Measurements from ENCODE around the gene TOP1. TPM values are rescaled to one million over a fixed set of nuclear protein-coding genes. Genes with fewer than 3 reads are reported as not detected.

The TOP1 gene
- total RNA-seq, 2 experiments from 2014 or later, result 37.6 to 41.7 TPM

GRCh38 chr20:41151134-41151869, 122.7 kb downstream of the TOP1 start:
- H3K27ac ChIP-seq (ENCODE audit: low read depth in 1 of 2, low read length in 2 of 2), result peak overlapping the region; percentile 56 to 77
- Mint-ChIP-seq H3K27me3 (no peaks in the 10 kb centered on the region), H3K9me3 (no peaks in the 10 kb centered on the region), H3K4me3 (peak overlapping the region; percentile 74), H3K4me1 (ENCODE audit: low read depth) (peaks cover 93% of the 10 kb centered on the region), H3K36me3 (ENCODE audit: low read depth) (peaks cover 24% of the 10 kb centered on the region), H3K27ac (peak overlapping the region; percentile 96)
- peaks cover 15% of the 10 kb centered on the region for H3K36me3 ChIP-seq (ENCODE audit: insufficient read depth, low read length)
- H3K4me3 ChIP-seq (ENCODE audit: low read length), result no peak overlapping the region
- no peaks in the 10 kb centered on the region for H3K27me3 ChIP-seq (ENCODE audit: control insufficient read depth in 1 of 2, insufficient read depth in 2 of 2, low read length in 2 of 2)
- POLR2A ChIA-PET, result interaction anchor here (0.6 to 5.4 kb wide), 2 partner anchors 11 to 542 kb away, joined by 3 to 99 read pairs; partner anchors contain the start of gene PLCG1
- intact Hi-C loops (cut with DNase I, micrococcal nuclease), result no loop called here
- ATAC-seq (ENCODE audit: poor library complexity), result no peak
- no peak for DNase-seq
- H3K4me1 ChIP-seq (ENCODE audit: insufficient read depth, low read length), result peaks cover 100% of the 10 kb centered on the region
- H3K9me3 ChIP-seq (ENCODE audit: control insufficient read depth in 1 of 2, insufficient read depth in 1 of 2, low read length in 2 of 2), result no peaks in the 10 kb centered on the region
- no peak for TF ChIP-seq CTCF (IDR thresholded peaks at IDR 0.05)
- CTCF ChIA-PET, result interaction anchor here (1.0 to 2.5 kb wide), 6 partner anchors 8 to 81 kb away, joined by 3 to 9 read pairs (median 4); no protein-coding TSS in a partner anchor

DNA sequence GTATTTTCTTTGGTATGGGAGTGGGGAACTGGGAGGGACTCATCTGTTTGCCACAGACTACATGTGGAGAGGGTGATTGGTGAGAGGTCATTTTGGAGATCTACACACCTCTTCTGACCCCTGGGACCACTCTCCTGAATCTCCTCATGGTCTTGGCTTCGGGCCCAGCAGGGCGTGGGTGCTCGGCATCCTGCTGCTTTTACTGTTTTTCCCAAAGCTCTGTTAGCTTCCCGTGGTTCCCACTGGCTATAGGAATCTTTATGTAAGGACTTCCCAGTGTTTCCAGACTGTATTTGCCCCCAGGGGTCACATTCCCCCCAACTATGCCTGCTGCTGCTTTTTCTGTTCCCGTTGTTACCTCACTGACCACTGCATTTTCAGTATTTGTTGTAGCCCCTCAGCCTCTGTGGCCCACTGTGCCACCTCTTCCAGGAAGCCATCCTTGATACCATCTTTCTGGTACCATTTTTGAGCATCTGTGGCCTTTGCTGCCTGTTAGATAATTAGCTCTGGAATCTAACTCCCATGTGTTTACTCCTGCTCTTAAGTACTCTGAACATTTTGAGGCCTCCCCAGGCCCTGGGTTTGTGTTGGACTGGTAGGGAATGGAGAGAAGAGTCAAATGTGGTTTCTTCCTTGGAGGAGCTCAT, 123.6 kb downstream of the TOP1 start:
- Mint-ChIP-seq H3K36me3 (ENCODE audit: low read depth) (peaks cover 29% of the 10 kb centered on the region), H3K27ac (peak overlapping the region; percentile 96), H3K4me1 (ENCODE audit: low read depth) (peaks cover 93% of the 10 kb centered on the region), H3K9me3 (no peaks in the 10 kb centered on the region), H3K4me3 (peak overlapping the region; percentile 26), H3K27me3 (no peaks in the 10 kb centered on the region)
- no peak for TF ChIP-seq CTCF (IDR thresholded peaks at IDR 0.05)
- Histone ChIP-seq H3K27ac (ENCODE audit: low read depth in 1 of 2, low read length in 2 of 2) (peak overlapping the region; percentile 56 to 77), H3K4me3 (ENCODE audit: low read length) (no peak overlapping the region), H3K9me3 (ENCODE audit: control insufficient read depth in 1 of 2, insufficient read depth in 1 of 2, low read length in 2 of 2) (no peaks in the 10 kb centered on the region), H3K4me1 (ENCODE audit: insufficient read depth, low read length) (peaks cover 100% of the 10 kb centered on the region), H3K36me3 (ENCODE audit: insufficient read depth, low read length) (peaks cover 14% of the 10 kb centered on the region), H3K27me3 (ENCODE audit: control insufficient read depth in 1 of 2, insufficient read depth in 2 of 2, low read length in 2 of 2) (no peaks in the 10 kb centered on the region)
- ChIA-PET CTCF (interaction anchor here (0.7 to 2.5 kb wide), 4 partner anchors 9 to 17 kb away, joined by 3 to 9 read pairs (median 5); no protein-coding TSS in a partner anchor), POLR2A (interaction anchor here (5.4 kb wide), 1 partner anchor 12 kb away, joined by 99 read pairs; the partner anchor contains the start of gene PLCG1)
- DNase-seq (no peak), ATAC-seq (ENCODE audit: poor library complexity) (no peak)
- intact Hi-C loops (cut with DNase I, micrococcal nuclease), result no loop called here

DNA sequence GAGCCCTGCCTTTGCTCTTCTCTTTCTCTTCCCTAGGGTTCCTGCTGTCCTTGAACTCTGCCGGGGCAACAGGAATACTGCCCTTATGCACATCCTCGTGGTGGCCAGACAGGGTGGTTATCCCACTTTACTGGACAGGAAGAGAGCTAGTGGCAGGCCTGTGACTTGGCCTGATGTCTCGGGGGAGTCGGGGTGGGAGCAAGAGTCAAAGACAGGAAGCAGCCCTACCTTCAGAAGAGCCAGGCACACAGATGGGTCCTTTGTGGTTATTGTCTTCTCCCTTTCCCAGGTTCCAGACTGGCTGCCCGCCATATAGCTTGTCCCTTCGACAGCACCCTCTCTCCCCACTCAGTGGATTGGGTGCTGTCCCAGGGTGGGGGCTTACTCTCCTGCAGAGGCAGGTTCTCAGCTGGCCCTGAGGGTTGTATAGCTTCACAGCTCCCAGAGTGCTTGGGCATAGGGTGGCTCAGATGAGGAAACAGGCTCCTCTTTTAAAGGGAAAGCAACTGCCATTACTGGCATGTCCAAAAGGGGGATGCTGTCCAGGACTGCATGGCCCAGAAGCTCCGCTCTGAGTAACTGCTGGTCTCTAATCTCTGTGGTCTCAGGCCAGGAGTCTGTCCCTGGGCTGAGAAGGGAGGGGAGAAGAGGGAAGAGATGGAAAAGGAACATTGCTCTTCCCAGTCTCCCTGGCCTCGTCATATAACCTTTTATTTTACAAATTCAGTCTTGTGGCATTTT, 126.0 kb downstream of the TOP1 start:
- Mint-ChIP-seq H3K27ac (peak overlapping the region; percentile 96), H3K9me3 (no peaks in the 10 kb centered on the region), H3K4me1 (ENCODE audit: low read depth) (peaks cover 95% of the 10 kb centered on the region), H3K27me3 (no peaks in the 10 kb centered on the region), H3K36me3 (ENCODE audit: low read depth) (peaks cover 37% of the 10 kb centered on the region), H3K4me3 (peak overlapping the region; percentile 78)
- no peak overlapping the region for H3K4me3 ChIP-seq (ENCODE audit: low read length)
- ATAC-seq (ENCODE audit: poor library complexity), result no peak
- H3K9me3 ChIP-seq (ENCODE audit: control insufficient read depth in 1 of 2, insufficient read depth in 1 of 2, low read length in 2 of 2), result no peaks in the 10 kb centered on the region
- peaks cover 22% of the 10 kb centered on the region for H3K36me3 ChIP-seq (ENCODE audit: insufficient read depth, low read length)
- DNase-seq, result peak in 1 of 14 experiments; percentile 33
- ChIA-PET POLR2A (interaction anchor here (3.7 to 7.4 kb wide), 2 partner anchors 14 to 15 kb away, joined by 22 to 403 read pairs; partner anchors contain the start of gene PLCG1), CTCF (interaction anchor here (1.8 to 7.2 kb wide), 2 partner anchors 11 to 18 kb away, joined by 10 to 66 read pairs; partner anchors contain the start of gene PLCG1)
- no peaks in the 10 kb centered on the region for H3K27me3 ChIP-seq (ENCODE audit: control insufficient read depth in 1 of 2, insufficient read depth in 2 of 2, low read length in 2 of 2)
- H3K4me1 ChIP-seq (ENCODE audit: insufficient read depth, low read length), result peaks cover 100% of the 10 kb centered on the region
- no peak for TF ChIP-seq CTCF (IDR thresholded peaks at IDR 0.05)
- intact Hi-C loops (cut with DNase I, micrococcal nuclease), result loop anchor here in 1 of 2 experiments (5.0 kb wide), 2 partner anchors 127 to 163 kb away; partner anchors contain the start of genes TOP1 and ZHX3
- H3K27ac ChIP-seq (ENCODE audit: low read depth in 1 of 2, low read length in 2 of 2), result peak overlapping the region; percentile 78 to 82
